Activated CD4-positive, alpha-beta T cell treated with anti-CD3 and anti-CD28 coated beads for 4 hours (primary cell): ENCODE results near the gene CYSRT1.

ENCODE experiments used
- DNase-seq, 2 donors: peaks; one replicate each; pipeline ENCODE4 v3.0.0-alpha.2; 2020

CYSRT1 gene

DNA sequence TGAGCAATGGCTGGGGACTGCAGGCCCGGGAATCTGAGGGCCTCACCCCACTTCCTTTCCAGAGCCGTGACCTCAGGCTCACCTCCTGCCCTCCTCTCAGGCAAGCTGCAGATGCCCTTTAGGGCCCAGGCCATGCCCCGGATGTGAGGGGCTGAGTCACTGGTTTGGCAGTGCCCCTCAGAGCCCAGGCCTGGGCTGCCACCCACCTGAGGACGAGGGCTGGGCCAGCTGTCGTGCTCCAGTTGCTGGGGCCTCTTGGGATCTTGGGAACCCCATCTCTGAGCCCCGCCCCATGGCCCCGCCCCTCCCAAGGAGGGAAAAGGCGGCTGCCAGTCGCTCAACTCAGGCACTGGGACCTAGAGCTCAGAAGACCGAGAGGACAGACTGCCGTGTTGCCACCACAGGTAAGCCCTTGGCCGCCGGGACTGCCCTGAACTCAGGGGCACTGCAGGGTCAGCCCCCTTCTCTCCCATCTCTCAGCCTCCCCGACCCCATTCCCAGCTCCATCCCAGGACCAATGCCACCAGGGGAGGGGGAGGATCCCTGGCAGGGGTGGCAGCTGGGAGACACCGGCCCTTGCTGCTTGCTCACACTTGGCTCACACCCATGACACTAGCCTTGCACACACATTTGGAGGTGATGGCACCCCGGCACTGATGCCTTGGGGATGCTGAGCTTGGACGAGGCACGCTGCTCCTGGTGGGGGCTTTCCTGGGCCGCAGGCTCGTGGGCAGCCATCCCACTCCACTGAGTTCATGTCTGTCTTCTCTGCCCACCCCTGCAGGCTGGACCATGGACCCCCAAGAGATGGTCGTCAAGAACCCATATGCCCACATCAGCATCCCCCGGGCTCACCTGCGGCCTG lies at the start of gene CYSRT1:
CYSRT1 (plus strand) TSS at position 345 of the 865 bp plus-strand sequence; CDS start at position 793, 448 bp downstream.
- no peak for DNase-seq

DNA sequence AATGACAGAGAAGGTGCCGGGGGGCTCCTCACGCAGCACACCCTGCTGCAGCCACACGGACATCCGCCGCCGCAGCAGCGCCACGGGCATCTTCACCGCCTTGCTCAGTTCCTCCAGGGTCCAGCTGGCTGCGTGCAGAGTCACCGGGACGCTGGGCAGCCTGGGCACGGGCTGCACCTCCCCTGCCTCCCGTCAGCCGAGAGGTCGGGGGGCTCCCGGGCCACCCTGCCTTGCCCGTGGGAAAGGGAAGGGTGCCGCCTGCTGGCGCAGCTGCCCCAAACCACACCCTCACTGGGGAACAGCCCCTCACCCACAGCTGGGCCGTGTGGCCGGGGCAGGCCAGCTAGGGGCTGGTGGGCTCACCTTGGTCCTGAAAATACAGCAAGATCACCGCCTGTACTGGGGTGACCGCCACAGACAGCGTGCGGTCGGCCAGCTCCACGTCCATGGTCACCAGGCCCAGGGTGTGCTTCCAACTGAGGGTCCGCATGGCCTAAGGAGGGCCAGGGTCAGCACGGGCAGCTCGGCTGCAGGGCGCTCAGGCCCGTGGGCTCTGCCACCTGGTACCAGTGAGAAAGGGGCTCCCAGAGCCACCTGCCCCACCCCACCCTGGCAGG lies 49.5 kb upstream of the CYSRT1 start:
- no peak for DNase-seq

- no peak for DNase-seq
These were observed 48.4 kb upstream of the CYSRT1 start for GRCh38 chr9:137176302-137177182.

DNA sequence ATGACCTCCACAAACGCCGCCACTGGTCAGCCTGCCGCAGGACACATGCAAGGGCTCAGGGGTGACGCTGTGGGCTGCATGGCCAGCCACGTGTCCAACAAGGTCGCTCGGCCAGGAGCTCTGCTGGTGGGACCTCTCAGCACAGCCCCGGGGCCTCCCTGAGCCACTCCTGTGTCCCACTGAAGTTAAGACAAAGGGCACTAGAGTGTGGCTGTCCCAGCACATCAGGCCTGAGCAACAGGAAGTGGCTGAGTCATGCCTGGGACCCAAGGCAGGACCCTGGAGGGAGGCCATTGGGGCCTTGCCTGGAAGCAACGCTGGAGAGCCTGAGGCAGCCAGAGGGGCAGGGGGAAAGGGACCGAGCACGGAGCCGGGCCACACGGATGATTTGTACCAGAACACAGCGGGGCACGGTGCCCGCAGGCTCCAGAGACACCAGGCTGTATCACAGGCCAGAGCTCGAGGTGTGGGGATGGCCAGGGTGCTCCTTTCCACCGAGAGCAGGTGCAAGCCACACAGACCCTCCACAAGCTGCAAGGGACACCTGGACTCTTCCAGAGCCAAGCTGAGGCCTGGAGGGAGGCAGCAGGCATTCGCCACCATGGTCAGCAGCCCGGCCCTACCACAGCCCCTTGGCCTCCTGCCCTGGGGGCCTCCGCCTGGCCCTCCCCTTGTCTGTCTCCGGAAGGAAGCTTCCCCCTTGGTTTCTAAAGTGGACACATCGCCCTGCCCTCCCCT lies 46.6 kb upstream of the CYSRT1 start:
- no peak for DNase-seq

GRCh38 chr9:137178939-137179630 lies 45.9 kb upstream of the CYSRT1 start:
- DNase-seq, result no peak

DNA sequence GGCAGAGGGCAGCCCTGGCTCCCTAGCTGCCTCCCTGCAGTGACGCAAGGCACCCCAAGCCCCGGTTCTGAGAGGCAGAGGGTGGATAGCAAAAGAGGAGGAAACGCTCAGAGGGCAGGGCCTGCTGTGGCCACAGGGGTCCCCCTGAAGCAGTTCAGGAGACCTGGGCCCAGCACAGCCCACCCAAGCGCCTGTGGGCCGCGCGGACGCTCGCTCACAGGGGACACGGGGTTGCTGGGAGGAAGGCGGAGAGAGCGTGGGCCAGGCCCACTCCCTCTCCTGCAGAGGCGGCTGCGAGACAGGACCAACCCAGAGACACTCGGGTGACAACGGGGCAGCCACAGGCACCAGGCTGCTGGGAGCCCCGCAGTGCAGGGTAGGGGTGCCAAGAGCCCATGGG lies 45.2 kb upstream of the CYSRT1 start:
- no peak for DNase-seq

- no peak for DNase-seq
These were observed 44.5 kb upstream of the CYSRT1 start for GRCh38 chr9:137180491-137180890.

GRCh38 chr9:137181680-137182079 lies 43.3 kb upstream of the CYSRT1 start:
- DNase-seq, result no peak

DNA sequence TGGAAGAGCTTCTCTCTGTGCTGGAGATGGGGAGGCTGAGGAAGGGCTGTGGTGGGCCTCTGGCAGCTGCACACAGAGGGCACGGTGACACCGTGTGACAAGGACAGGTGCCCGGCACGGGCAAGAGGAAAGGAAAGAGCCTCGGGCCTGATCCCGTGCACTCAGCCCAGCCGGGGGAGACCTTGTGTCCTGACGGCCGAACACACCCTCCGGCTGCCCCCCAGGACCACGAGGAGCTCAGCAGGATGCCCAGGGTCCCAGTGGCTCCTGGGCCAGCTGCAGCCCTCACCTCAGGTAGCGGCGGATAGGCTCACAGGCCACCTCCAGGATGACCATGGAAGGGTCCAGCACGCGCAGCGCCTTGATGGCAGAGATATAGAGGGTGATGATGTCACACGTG lies 42.1 kb upstream of the CYSRT1 start:
- no peak for DNase-seq

DNA sequence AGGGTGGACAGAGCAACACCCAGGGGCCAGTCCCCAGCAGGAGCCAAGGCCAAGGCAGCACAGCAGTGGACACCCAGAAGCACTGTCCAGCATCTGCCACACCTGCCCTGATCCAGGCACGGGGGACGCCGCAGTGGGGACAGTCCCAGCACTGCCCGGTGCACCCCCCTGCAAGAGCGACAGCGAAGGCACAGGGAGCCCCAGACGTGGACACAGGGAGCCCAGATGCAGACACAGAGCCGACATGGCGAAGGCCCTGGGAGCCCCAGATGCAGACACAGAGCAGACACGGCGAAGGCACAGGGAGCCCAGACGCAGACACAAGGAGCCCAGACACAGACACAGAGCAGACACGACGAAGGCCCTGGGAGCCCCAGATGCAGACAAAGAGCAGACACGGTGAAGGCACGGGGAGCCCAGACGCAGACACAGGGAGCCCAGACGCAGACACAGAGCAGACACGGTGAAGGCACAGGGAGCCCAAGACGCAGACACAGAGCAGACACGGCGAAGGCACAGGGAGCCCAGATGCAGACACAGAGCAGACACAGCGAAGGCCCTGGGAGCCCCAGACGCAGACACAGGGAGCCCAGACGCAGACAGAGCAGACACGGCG lies 40.9 kb upstream of the CYSRT1 start:
- no peak for DNase-seq

DNA sequence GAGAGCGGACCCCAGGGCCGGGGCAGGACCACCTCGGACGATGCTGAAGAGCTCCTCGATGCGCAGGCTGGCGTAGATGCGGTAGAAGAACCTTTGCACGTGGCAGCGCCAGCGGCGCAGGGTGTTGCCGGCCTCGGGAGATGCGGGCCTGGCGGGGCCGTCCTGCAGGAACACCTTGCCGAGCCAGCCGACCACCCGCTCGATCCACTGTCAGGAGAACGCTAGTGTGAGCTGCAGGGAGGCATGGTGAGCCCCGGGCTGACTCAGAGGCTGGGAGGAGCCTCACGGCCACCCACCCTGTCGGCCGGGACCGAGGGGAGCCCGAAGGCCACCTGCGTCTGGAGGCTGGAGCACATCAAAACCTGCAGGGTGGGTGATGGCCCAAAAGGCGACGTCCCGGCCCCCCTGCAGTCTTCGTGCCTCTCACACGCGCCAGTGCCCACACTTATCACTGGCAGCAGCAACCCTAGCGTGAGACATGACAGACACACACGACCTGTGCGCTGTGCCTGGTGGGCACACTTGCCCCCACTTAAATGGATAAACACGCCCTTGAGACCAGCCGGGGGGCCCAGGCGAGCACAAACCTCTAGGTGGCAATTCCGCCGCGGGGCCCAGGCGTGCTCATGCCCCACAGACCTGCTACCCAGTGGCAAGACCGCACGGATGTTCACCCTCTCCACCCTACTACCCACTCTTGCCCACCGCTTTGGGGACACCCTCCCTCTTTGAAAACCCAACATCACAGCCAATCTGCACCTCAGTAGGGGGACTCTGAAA lies 39.9 kb upstream of the CYSRT1 start:
- DNase-seq, result no peak

GRCh38 chr9:137185921-137186320 lies 39.1 kb upstream of the CYSRT1 start:
- DNase-seq, result no peak

DNA sequence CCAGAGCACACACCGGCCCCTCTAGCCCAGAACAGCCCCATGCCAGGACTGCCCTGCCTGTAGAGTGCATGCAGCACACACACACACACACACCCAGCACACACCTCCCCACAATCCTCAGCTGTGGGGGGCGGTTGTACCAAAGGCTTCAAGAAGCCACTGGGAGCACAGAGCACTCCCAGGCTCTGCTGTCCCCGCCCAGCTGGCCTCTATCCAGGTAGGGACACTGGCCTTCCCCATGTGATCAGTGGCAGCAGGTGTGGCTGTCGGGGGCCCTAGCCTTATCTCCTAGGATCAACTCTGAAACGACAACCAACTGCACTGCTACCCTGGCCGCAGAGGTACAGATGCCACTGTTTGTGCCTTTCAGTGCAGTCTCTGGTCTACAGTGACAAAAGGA lies 38.6 kb upstream of the CYSRT1 start:
- DNase-seq, result no peak

DNA sequence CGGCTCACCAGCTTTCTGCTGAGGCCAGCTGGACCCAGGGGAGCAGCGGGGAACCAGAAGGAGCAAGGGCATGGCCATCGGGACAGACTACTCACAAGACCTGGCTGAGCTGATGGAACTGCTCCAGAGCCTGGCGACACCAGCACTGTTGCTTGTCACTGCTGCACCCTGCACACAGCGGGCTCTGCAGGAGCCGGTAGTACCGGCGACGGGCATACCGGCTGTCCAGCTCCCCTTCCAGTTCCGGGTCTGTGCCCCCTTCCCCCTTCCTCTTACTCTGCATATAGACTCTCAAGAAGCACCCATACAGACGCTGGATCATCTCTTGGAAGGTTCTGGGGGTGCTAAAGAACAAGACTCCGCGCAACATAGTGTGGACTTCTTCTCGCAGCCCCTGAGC lies 37.6 kb upstream of the CYSRT1 start:
- no peak for DNase-seq

- no peak for DNase-seq
These were observed 36.9 kb upstream of the CYSRT1 start for GRCh38 chr9:137188086-137188489.

- peak; percentile 90 to 92 for DNase-seq
These were observed 36.3 kb upstream of the CYSRT1 start, which contains the start of the genes ANAPC2 and SSNA1 for GRCh38 chr9:137188490-137189296. TSS of gene ANAPC2 (minus strand) at chr9:137188560. CDS start at chr9:137188532, 28 bp downstream. TSS of gene SSNA1 (plus strand) at chr9:137188676. CDS start at chr9:137188727, 51 bp downstream.

DNA sequence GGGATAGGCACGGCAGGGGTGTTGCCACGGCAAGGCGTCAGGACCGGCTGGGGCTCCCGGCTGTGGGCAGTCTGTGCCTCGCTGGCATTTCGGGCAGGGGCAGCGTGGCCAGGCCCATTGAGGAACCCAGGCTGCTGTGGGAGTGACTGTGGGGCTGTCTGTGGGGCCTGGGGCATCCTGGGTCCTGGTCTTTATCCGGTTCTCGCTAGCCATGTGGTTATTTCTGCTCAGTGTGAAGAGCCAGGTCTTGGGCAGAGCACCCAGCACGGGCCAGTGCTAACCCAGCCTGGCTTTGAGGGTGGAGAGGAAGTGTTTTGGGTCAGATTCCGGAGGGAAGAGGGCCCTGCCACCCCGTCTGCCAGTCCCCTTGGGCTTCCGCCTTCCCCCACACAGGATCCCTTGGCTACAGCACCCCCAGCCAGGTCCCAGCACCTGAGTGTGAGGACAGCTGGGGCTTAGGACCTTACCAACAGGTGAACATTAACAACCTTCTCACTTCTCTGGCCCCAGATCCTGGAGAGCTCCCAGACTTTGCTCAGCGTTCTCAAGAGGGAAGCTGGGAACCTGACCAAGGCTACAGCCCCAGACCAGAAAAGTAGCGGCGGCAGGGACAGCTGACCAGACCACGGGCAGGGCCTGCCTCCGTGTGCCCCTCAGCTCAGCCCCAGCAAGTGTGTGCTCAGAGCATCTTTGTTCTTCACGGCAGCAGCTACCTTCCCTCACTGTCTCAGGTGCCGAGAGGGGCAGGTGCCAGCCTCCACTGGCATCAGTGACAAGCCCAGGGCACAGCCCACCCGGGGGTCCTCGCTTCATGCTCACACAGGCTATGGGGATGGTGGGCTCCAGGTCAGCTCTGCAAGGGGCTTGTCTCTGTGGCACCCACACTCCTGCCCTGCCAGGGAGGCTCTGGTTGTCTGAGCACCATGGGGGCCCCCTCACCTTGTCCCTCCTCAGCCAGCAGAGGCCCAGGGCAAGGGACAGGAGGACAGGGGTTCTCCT lies 35.4 kb upstream of the CYSRT1 start:
- DNase-seq, result no peak

DNA sequence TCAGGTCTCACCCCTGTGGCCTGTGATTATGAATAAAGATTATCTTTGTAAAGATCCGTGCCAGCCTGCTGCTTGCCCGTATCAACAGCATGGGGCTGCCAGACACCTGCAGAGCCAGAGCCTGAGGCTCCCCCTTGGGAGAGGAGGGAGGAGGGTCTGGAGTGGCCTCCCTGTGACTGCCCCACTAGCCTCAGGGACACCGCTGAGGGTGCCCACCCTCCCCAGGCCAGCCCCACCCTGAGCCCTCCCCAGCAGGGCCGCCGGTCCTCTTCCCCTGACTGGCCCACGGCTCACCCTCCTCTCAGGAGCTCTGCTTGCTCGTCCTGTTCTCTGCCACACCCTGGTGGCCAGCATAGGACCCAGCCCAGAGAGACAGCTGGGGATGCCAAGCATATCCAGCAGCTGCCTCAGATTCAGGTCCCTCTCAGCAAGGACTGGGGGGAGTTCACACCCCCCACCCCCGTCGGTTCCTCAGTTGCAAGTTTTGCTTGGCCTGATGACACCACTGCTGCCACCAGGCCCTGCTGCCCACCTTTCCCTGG lies 34.6 kb upstream of the CYSRT1 start:
- DNase-seq, result no peak
